HG03175 (cell line): Measurements from ENCODE around the gene NDUFA13.
"Not testable (repeated sequence)": the region's sequence is repeated elsewhere in the genome, so short reads cannot be mapped to it uniquely, and the experiment has no call there.

Experiments used
- ATAC-seq: cut with Tn5 transposase; IDR thresholded peaks from one replicate; pipeline ENCODE4 v1.9.1; 2021; ENCODE audit warnings: mild to moderate bottlenecking, moderate library complexity; ENCODE audit not compliant: unreplicated experiment

The NDUFA13 gene

DNA sequence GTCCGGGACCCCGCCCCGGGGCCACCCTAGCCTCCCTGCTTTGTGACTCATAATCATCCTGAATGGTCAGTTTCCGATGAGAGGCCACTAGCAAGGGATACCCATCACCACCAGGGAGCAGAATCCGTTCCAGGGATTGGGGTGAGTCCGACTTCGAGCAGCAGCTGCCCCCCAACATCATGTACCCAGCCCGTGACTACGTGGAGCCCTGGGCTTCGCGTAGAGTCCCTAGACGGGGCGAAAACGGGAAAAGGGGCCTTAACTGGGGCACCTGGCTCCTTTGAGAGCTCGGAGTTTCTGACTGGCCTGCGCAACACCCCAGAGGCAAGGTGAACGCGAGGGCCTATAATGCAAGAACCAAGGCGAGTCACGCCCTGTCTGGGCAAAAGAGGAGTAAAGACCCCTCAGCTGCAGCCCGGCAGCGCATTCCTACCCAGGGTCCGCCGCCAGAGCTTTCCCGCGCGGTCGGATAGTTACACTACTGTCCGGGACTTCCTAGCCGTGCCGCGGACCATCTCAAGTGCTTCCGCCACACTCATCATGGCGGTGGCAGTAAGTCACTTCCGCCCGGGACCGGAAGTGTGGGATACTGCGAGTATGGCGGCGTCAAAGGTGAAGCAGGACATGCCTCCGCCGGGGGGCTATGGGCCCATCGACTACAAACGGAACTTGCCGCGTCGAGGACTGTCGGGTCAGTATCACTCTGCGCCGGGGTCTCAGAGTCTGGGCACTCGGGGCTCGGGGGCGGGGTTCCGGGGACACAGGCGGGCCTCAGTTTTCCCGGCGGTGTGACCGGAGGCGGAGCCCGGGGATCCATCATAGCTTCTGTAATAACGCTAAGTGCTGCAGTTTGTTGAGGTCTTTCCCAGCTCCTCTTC lies at the start of gene NDUFA13:
Gene NDUFA13 (plus strand): TSS at position 584 of the 878 bp plus-strand sequence. CDS start 14 bp downstream, at position 598.
- peak; percentile 85 for ATAC-seq

DNA sequence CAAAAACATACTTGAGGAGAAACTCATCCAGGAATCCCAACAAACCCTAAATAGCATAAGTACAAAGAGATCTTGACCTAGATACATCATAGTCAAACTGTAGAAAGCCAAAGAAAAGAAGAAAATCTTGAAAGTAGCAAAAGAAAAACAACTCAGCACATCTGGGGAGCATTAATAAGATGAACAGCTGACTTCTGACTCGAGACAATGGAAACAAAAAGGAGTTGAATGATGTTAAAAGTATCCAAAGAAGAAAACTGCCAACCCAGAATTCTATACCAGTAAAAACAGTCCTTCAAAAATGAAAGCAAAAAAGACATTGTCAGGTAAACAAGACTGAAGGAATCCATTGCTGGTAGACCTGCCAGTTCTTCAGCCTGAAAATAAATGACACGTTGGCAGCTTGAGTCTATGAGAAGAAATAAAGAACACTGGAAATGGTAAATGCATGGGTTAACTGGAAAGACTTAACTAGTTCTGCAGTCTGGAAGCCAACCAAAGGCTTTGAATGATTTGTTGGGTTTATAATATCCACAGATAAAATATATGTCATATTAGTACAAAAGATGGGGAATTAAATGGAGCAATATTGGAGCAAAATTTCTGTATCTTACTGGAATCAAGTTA lies 47.5 kb upstream of the NDUFA13 start:
- ATAC-seq, result no peak

DNA sequence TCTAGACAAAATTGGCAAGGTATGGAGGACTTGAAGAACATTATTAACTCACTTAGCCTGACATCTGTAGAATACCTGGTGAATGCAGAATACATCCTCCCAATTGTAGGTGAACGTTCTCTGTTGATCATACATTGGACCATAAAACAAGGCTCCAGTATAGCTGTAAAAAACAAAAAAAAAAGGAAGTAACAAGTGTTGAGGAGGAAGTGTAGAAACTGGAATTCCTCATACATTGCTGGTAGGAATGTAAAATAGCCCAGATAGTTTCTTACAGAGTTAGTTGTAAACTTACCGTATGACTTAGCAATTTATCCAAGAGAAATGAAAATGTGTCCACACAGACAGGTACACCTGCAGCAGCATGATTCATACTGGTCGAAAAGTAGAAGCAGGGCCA lies 45.4 kb upstream of the NDUFA13 start:
- ATAC-seq, result no peak

DNA sequence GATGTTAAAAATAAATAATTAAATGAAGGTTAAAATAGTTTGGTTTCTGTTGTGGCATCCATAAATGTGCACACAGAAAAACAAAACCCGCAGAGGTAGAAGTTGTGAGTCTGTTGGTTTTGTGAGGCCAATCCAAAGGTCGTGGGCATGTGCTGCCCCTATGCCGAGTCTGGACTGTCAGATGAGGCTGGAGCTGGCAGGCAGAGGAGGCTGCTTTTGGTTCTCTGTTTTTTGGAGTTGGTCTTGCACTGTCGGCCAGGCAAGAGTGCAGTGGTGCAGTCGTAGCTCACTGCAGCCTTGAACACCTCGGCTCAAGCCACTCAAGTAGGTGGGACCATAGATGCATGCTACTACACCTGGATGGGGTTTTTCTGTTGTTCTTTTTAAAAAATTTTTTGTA lies 44.3 kb upstream of the NDUFA13 start:
- no peak for ATAC-seq

GRCh38 chr19:19472106-19472505 lies 43.9 kb upstream of the NDUFA13 start:
- ATAC-seq, result not testable (repeated sequence)

- ATAC-seq, result no peak
Measured at GRCh38 chr19:19475015-19475765, 40.8 kb upstream of the NDUFA13 start.

GRCh38 chr19:19475849-19476828 lies 39.9 kb upstream of the NDUFA13 start:
- no peak for ATAC-seq

GRCh38 chr19:19477705-19478383 lies 38.2 kb upstream of the NDUFA13 start:
- ATAC-seq, result no peak

GRCh38 chr19:19480688-19481087 lies 35.3 kb upstream of the NDUFA13 start:
- no peak for ATAC-seq

DNA sequence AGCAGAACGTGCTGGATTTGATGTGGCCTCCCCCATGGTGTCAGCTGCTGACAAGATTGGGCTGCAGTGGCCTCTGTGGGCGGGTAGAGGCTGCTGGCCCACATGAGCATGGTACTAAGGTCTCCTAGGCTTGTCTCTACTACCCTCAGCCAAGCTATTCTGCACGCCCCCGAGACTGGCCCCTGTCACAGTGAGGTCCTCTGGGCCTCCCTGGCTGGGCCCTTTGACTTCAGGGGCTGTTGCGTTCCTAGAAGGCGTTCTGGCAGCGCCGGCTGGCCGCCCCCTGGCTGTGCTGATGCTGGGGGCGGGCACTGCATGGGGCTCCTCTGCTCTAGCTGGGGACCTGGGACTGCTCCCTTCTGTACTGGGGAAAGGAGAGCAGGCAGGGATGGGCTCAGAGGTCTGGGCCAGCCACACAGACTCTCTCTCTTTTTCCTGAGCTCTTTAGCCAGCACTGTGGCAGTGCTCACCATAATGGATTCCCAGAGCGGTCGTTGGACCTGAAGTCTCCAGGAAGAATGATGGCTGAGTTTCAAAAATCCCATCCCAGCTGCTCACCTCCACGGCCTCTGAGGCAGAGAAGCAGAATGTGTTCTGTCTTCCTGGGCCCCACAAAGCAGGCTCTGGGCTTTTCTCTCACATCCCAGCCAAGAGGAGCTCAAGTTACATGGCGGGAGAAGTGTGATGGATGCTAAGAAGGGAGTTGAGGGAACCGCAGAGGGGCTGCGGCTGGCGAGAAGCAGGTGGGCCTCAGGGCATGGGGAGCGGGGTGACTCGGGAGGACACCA lies 33.0 kb upstream of the NDUFA13 start:
- ATAC-seq, result no peak

DNA sequence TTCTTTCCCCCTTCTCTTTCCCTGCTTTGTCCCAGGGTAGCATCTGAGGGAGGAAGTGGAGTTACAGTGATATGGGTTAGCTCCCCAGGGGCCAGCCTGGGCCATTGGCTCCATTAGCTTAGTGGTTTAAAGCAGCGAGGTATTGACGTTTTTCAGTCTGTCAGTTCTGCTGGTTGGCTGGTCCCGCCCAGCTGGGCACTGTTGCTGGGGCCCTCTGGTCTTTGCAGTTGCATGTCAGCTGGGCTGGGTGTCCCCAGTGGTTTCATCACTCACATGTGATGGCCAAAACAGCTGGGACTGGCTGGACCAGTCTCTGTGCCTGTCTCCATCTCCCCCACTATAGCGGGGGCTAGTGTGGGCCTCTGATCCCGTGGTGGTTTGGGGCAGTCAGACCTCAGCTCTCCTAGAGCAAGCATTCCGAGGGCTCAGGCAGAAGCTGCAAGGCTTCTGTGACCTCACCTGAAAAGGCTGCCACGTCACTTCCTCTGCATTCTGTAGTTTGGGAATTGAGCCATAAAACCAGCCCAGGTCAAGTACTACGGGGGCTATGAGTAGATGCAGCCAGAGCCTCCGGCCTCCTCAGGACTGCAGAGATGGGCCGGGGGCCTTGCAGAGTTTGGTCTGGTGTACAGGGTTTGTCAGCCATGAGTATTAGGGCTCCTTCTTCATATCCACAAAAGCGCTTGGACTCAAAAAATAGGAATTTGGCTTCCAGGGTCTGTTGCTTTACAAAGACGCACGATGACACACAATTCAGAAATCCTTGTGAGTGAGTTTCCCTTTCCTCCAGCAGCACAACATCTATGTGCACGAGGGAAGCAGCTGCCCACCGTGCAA lies 30.6 kb upstream of the NDUFA13 start:
- no peak for ATAC-seq

DNA sequence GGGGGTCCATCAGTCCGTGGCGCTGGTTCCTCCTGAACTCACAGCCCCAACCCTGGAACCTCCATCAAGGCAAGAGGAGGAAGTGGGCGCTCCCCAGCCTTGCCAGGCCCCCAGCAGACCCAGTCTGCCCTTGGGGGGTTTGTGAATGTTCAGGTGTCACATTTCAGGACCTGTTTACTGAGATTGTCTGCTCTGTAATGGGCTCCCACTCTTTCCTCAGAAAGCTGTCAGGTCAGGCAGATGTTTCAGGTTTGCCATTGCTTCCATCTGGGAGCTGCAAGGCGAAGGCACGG lies 30.1 kb upstream of the NDUFA13 start:
- no peak for ATAC-seq

DNA sequence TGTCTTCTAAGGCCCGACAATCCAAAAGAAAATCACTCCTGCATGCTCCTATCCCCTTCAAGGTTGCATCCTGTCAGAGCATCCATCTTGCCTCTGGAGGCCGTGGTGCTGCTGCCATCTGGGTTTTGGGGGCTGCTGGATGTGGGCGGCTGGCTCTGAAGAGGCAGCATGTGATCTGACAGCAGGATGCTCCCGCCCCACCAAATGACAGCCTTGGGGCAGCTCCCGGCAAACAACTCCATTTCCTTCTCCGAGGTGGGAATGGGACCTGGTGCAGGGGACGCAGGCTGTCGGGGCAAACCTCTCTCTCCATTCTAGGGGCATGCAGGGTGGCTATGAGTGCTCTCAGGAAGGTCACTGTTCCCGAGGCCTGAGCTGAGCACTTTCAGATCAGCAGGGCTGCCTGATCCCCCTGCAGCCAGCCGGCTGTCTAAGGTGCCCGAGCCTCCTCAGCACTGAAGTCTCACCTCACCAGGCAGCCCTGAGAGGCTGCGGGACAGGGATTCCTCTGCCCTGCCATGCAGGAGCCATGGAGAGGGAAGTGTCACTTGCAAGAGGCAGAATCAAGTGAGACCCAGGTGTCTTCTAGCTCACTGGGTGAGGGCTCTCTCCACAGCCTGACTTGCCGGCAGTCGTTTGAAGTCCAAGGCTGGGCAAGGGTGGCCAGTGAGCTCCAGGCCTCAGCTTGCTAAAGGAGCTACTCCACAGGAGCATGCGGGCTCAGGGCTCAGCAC lies 29.5 kb upstream of the NDUFA13 start:
- ATAC-seq, result no peak

DNA sequence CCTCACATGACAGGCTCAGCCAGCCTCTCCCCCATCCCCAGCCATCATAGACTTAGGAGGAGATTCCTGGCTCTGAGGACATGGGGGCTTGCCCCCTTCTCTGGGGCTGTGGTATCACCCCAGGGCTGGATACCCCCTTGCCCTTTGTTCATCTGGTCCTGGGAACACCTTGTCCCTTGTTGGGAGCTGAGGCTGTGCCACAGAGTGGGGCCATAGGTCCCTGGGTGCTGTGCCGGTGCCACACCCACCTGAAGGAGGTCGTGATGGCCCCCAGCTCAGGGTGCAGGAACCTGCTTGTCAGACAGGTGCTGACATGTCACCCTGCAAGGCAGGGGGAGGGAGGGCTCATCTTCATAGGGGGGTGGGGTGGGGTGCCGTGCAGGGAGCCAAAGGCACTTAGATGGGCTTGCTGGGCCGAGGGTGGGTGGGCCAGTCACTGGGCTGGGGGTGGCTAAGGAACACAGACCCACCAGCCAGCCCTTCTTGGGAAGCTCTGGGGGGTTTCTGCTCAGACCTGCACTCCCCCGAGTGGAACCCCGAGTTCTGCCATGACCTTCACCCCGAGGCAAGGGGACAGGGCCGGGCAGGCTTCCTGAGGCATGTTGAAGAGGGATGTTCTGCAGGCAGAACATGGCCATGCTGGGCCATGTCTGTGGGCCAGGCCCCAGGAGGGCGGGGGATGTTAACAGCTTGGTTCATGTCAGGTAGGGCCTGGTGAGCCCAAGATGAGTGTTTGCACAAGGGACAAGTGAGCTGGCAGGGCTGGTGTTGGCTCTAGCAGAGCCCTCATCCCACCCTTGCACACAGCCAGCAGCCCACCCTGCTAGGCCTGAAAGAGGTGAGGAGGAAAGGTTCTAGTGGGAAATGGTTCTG lies 28.7 kb upstream of the NDUFA13 start:
- ATAC-seq, result no peak

- no peak for ATAC-seq
Measured at GRCh38 chr19:19487950-19488874, 27.8 kb upstream of the NDUFA13 start.
